Fibroblast of pulmonary artery (primary cell): Measurements from ENCODE around the gene GJC1.

ENCODE experiments used
- DNase-seq: peaks from one replicate; pipeline ENCODE4 v3.0.0-alpha.2; 2010; ENCODE audit warnings: low read depth
- H3K4me3 ChIP-seq: replicated peaks from 2 replicates; pipeline ENCODE4 v1.5.1; 2011; ENCODE audit warnings: low read depth, mild to moderate bottlenecking, control low read depth, low read length, moderate library complexity
- CTCF ChIP-seq: IDR thresholded peaks from 2 replicates; pipeline ENCODE4 v1.5.1; 2011; ENCODE audit warnings: mild to moderate bottlenecking, control low read depth, low read length, inconsistent platforms; ENCODE audit errors: missing control alignments

GJC1 gene

GRCh38 chr17:44862278-44862914 lies 32.3 kb upstream of the GJC1 start:
- no peak for TF ChIP-seq CTCF
- DNase-seq: no peak
- no peak overlapping the region for H3K4me3 ChIP-seq

- TF ChIP-seq CTCF: no peak
- no peak overlapping the region for H3K4me3 ChIP-seq
- no peak for DNase-seq
Measured at GRCh38 chr17:44859701-44860100, 29.6 kb upstream of the GJC1 start.

- no peak for TF ChIP-seq CTCF
- H3K4me3 ChIP-seq: no peak overlapping the region
- DNase-seq: no peak
Measured at GRCh38 chr17:44854192-44854591, 24.1 kb upstream of the GJC1 start.

GRCh38 chr17:44850612-44851011 lies 20.5 kb upstream of the GJC1 start:
- no peak for DNase-seq
- no peak for TF ChIP-seq CTCF
- H3K4me3 ChIP-seq: no peak overlapping the region

- no peak for DNase-seq
- H3K4me3 ChIP-seq: no peak overlapping the region
- TF ChIP-seq CTCF: no peak
Measured at GRCh38 chr17:44850025-44850424, 19.9 kb upstream of the GJC1 start.

- DNase-seq: no peak
- no peak for TF ChIP-seq CTCF
- H3K4me3 ChIP-seq: no peak overlapping the region
Measured at GRCh38 chr17:44848961-44849489, 18.9 kb upstream of the GJC1 start.

GRCh38 chr17:44848257-44848795 lies 18.2 kb upstream of the GJC1 start:
- H3K4me3 ChIP-seq: no peak overlapping the region
- no peak for TF ChIP-seq CTCF
- DNase-seq: no peak
